ENCODE data around the gene TGFBR3.

DNA sequence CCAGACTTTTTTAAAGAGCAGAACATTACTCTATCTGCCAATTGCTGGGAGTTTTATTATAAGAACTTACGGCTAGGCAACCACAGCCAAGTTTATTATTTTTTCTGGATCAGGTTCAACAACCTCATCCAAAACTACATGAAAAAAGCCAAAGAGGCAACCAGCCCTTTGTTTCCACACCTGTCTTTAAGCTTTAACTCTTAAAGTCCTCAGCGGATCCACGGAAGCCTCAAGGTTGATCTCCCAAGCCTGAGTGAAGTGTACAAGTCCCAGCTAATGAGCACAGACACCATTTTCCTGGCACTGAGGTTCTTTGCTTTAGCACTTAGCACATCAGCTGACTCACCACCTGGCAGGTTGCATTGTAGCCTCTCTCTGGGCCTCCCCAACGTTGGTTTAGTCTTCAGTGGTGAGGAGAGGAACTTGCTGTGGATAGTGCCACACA is 143.1 kb downstream of the TGFBR3 start:
- TF ChIP-seq POLR2A (IDR thresholded peaks at IDR 0.05; ENCODE audit: low read length): no peak
- no peak for TF ChIP-seq GATA1 (IDR thresholded peaks at IDR 0.05; ENCODE audit: low read depth, low read length)

Measured in erythroblast (primary cell).